HG03064 (cell line): ENCODE results near the gene PARN.
"Not testable (repeated sequence)": the region's sequence is repeated elsewhere in the genome, so short reads cannot be mapped to it uniquely, and the experiment has no call there.

Experiments
- ATAC-seq: cut with Tn5 transposase; IDR thresholded peaks from one replicate; pipeline ENCODE4 v1.9.1; 2021; ENCODE audit warnings: low read depth; ENCODE audit not compliant: unreplicated experiment

PARN gene, protein sequence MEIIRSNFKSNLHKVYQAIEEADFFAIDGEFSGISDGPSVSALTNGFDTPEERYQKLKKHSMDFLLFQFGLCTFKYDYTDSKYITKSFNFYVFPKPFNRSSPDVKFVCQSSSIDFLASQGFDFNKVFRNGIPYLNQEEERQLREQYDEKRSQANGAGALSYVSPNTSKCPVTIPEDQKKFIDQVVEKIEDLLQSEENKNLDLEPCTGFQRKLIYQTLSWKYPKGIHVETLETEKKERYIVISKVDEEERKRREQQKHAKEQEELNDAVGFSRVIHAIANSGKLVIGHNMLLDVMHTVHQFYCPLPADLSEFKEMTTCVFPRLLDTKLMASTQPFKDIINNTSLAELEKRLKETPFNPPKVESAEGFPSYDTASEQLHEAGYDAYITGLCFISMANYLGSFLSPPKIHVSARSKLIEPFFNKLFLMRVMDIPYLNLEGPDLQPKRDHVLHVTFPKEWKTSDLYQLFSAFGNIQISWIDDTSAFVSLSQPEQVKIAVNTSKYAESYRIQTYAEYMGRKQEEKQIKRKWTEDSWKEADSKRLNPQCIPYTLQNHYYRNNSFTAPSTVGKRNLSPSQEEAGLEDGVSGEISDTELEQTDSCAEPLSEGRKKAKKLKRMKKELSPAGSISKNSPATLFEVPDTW

DNA sequence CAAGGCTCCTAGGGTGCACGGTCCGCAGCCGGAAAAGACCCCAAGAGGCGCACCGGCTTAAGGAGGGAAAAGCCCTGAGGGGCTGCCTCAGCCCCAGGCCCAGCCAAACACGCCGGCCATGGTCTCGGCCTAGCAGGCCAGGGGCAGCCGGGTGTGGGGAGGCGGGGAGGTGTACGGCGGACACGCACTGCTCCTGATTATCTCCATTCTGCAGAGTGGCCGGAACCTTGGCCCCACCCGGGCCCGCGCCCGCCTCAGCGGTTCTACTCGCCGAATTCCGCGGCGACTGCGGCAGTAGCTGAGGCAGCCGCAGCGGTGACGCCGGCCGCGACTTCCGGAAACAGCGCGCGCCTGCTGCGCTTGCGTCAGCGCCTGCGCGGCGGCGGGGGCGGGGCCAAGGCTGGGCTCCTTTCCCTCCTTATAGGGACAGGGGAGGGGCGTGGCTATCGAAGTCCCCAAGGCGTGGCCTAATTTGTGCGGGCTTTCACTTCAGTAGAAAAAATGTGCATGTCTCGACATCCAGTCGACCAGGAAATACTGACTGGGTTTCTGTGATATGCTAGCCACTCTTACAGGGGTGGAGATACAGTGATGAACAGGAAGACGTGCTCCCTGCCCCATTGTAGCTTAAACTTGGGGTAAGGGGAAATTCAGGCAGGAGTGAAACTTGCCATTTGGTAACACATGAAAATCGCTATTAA is at the start of gene PARN:
Gene PARN, minus strand, starts transcription at position 342 of the 701 bp plus-strand sequence. Its CDS starts 135 bp downstream, at position 207.
- ATAC-seq, result peak; percentile 43

DNA sequence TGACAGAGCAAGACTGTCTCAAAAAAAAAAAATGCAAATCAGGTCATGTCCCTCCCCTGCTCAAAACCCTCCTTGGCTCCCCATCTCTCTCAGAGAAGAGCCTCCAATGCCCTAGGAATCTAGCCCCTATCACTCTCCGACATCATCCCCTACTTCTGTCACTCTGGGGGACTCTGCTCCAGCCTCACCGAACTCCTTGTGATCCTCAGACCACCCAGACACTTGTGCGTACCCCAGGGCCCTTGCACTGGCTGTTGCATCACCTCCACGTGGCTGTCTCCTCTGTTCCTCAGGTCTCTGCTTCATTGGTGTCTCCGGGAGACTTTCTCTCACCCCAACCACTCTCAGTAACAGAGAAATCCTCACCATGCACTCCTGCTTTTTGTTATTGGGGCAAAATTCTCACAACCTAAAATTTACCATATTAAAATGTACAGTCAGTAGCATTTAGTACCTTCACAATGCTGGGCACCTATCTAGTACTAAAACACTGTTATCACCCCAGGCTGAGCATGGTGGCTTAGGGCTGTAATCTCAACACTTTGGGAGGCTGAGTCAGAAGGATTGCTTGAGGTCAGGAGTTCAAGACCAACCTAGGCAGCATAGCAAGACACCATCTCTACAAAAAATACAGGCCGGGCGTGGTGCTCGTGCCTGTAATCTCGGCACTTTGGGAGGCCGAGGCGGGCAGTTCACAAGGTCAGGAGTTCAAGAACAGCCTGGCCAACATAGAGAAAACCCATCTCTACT is 48.9 kb upstream of the PARN start:
- ATAC-seq, result no peak

GRCh38 chr16:14677627-14678026 is 47.6 kb upstream of the PARN start:
- ATAC-seq, result no peak

DNA sequence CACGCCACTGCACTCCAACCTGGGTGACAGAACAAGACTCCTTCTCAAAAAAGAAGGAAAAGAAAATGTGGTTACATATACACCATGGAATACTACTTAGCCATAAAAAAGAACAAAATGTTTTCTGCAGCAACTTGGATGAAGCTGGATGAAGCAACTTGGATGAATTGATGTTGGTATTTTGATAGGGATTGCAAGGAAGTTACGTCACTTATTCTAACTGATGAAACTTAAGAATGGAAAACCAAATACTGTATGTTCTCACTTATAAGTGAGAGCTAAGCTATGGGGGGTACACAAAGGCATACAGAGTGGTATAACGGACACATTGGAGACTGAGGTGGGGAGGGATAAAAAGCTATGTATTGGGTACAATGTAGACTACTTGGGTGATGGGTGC is 46.6 kb upstream of the PARN start:
- no peak for ATAC-seq

DNA sequence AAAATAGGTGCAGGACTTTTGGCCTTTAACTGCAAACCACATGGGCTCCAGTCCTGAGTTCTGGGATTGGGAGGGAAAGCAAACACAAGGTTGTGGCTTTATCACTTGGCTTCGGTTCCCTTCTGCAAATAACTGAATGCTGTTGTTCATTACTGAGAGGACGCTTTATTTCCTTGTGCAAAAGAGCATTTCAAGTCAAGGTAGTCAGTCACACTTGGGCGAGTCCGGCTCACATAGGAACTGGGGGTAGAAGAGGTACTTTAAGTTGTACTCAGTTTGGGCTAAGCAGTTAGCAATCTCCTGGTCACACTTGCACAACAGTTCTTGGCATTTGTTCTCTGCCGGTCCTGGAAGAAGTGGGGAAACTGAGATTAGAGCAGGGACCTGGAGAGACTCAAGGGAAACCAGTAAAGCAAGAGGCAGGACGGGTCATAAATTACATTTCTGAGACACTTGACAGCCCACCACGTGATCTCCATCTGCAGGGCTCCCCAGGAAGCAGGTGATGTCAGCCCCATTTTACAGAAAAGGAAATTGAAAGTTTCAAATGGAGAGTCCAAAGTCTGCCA is 42.4 kb upstream of the PARN start:
- ATAC-seq, result no peak

- no peak for ATAC-seq
These were observed 39.7 kb upstream of the PARN start for GRCh38 chr16:14669776-14670175.

GRCh38 chr16:14668556-14669223 is 38.6 kb upstream of the PARN start:
- no peak for ATAC-seq

GRCh38 chr16:14667347-14668266 is 37.5 kb upstream of the PARN start:
- ATAC-seq, result no peak

DNA sequence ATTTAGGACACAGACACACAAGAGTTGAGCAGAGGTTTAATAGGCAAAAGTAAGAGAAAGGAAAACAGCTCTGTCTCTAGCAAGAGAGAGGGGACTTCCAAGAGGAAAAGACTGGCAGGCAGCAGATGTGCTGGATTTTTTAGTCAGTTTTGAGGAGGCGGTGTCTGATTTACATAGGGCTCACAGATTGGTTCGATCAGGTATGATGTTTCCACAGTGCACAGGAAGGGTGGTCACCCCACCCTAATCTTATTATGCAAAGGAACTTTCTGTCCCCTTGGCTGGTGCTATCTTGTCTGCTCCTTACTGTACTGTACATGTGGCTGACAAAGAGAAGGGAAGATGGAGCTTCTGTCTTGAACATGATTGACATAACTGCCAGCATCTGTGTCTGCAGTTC is 28.0 kb upstream of the PARN start:
- no peak for ATAC-seq

GRCh38 chr16:14652726-14653125 is 22.7 kb upstream of the PARN start:
- ATAC-seq, result no peak

DNA sequence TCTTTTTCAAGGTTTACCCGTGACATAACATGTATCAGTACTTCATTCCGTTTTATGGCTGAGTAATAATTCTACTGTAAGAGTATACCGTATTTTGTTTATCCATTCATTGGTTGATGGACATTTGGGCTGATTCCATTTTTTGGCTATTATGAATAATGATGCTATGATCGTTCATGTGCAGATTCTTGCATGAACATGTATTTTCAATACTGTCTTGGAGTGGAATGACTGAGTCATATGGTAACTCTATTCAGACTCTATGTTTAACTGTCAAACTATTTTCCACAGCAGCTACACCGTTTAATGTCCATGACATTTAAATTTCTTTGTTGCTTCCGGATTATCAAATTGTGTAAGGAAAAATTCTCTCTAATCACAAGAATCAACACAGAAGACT is 20.6 kb upstream of the PARN start:
- ATAC-seq, result no peak

DNA sequence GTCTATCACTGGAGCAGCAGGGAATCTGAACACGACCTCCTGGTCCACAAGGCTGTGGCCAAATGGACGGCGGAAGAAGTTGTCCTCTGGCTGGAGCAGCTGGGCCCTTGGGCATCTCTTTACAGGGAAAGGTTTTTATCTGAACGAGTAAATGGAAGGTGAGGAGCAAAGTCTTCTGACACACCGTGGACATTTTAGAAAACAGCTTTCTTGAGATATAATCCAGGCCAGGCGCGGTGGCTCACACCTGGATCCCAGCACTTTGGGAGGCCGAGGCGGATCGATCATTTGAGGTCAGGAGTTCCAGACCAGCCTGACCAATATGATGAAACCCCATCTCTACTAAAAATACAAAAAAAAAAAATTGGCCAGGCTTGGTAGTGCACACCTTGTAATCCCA is 19.8 kb upstream of the PARN start:
- ATAC-seq, result no peak

DNA sequence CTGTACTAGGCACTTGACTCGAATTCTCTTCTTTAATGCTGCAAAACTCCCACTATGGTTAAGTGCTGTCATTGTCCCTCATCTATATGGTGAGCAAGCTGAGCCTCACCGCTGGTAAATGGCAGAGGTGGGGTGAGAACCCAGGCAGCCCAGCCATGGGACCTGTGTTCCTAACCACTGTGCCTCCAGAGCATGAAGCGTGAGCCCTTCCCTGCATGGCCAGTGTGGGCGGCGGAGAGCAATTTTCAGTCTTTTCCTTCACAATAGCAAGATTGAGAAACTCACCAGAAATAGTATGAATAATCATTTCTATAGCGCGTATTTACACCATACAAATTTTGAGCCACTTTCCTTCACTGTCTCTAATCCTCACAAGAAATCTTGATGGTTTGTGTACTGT is 11.9 kb upstream of the PARN start:
- ATAC-seq, result no peak

DNA sequence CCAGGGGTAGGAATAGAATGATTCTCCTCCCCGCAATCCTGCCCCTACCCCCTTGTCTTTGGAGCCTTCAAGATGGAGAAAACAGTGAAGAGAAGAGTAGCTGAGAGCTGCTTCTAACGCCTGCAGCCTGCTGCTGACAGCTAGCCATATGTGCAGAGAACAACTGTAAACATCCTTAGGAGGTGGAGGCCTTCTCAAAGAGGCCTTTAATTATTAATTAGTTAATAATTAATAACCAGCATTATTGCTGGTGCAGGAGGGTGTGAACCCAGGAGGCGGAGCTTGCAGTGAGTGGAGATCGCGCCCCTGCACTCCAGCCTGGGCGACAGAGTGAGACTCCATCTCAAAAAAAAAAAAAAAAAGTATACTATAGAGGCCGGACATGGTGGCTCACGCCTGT is 11.1 kb upstream of the PARN start:
- ATAC-seq, result no peak

DNA sequence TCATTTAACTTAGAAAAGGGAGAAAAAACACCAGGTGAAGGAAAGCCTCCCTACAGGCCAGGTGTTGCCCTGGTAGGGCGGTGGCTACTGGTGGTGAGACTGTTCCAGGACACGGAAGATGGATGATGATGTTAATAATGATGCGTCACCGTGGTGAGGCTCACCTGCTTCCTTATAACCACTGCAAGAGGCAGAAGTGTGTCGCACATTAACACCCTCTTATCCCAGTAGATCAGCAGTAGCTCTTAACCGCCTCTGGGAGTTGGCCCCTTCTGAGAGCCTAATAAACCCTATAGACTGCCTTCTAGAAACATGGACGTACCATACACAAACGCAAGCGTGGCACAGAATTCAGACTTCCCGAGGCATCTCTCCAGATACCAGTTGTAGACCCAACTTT is 10.5 kb upstream of the PARN start:
- ATAC-seq, result no peak

DNA sequence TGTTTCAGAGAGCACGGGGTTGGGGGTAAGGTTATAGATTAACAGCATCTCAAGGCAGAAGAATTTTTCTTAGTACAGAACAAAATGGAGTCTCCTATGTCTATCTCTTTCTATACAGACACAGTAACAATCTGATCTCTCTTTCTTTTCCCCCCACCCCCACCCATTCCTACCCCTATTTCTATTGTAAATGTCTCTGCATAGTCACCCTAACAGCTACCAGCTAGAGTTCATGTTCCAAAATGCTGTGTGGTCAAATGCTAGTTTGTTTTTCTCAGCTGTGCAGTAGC is 6.8 kb upstream of the PARN start:
- not testable (repeated sequence) for ATAC-seq

DNA sequence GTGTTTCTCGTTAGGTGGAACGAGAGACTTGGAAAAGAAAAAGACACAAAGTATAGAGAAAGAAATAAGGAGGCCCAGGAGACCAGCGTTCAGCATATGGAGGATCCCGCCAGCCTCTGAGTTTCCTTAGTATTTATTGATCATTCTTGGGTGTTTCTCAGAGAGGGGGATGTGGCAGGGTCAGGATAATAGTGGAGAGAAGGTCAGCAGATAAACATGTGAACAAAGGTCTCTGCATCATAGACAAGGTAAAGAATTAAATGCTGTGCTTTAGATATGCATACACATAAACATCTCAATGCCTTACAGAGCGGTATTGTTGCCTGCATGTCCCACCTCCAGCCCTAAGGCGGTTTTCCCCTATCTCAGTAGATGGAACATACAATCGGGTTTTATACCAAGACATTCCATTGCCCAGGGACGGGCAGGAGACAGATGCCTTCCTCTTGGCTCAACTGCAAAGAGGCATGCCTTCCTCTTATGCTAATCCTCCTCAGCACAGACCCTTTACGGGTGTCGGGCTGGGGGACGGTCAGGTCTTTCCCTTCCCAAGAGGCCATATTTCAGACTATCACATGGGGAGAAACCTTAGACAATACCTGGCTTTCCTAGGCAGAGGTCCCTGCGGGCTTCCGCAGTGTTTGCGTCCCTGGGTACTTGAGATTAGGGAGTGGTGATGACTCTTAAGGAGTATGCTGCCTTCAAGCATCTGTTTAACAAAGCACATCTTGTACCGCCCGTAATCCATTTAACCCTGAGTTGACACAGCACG is 6.3 kb upstream of the PARN start:
- ATAC-seq, result not testable (repeated sequence)

GRCh38 chr16:14635395-14636165 is 5.5 kb upstream of the PARN start:
- ATAC-seq, result no peak
